B cell (primary cell): ENCODE measurements around the gene BMF.

Source experiments
- EZH2 ChIP-seq: IDR thresholded peaks from 2 replicates; pipeline ENCODE4 v1.6.1; 2012; ENCODE audit warnings: borderline replicate concordance, low read depth, mild to moderate bottlenecking, moderate library complexity, low read length; ENCODE audit not compliant: insufficient read depth, poor library complexity, severe bottlenecking
- TF ChIP-seq, protein P1 (sequence below): fragments of 200-600 bp; IDR thresholded peaks from one replicate; pipeline ENCODE4 v1.8.0; 2022; ENCODE audit warnings: antibody characterized with exemption, mild to moderate bottlenecking

DNA sequence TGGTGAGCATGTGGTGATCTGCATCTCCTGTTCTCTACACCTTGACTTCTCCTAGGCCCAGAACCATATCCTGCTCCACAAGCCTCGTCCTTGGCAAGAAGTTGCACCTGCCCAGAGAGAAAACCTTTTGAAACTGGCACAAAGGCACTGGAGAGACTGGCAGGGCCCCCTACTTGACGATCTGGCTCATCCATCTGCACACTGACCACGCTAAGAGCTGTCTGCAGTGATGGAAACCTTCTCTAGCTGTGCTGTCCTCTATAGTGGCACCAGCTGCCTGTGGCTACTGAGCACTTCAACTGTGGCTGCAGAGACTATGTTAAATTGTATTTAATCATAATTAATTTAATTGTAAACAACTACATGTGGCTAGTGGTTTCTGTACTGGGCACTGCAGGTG is 43.5 kb downstream of the BMF start:
- no peak for TF ChIP-seq EZH2
- TF ChIP-seq, protein P1, sequence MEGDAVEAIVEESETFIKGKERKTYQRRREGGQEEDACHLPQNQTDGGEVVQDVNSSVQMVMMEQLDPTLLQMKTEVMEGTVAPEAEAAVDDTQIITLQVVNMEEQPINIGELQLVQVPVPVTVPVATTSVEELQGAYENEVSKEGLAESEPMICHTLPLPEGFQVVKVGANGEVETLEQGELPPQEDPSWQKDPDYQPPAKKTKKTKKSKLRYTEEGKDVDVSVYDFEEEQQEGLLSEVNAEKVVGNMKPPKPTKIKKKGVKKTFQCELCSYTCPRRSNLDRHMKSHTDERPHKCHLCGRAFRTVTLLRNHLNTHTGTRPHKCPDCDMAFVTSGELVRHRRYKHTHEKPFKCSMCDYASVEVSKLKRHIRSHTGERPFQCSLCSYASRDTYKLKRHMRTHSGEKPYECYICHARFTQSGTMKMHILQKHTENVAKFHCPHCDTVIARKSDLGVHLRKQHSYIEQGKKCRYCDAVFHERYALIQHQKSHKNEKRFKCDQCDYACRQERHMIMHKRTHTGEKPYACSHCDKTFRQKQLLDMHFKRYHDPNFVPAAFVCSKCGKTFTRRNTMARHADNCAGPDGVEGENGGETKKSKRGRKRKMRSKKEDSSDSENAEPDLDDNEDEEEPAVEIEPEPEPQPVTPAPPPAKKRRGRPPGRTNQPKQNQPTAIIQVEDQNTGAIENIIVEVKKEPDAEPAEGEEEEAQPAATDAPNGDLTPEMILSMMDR = no peak
